WERI-Rb-1 (cell line): ENCODE data around the gene GPR137C.

Source experiments
- DNase-seq: peaks from one replicate; pipeline ENCODE4 v3.0.0-alpha.2; 2020
- H3K27ac ChIP-seq: fragments of 250-450 bp; sonication (Bioruptor Pico); 2 replicates; pipeline ENCODE4 v1.5.1; 2020; ENCODE audit warnings: mild to moderate bottlenecking, moderate library complexity
- H3K27me3 ChIP-seq: fragments of 250-450 bp; sonication (Bioruptor Pico); 2 replicates; pipeline ENCODE4 v1.5.1; 2021; ENCODE audit warnings: mild to moderate bottlenecking, low read depth, moderate library complexity; ENCODE audit not compliant: insufficient read depth, severe bottlenecking
- H3K36me3 ChIP-seq: fragments of 250-450 bp; sonication (Bioruptor Pico); 2 replicates; pipeline ENCODE4 v1.5.1; 2020; ENCODE audit warnings: mild to moderate bottlenecking, moderate library complexity
- H3K4me3 ChIP-seq: 2 replicates; pipeline ENCODE4 v1.5.1; 2011; ENCODE audit warnings: low read depth, mild to moderate bottlenecking, control low read depth, low read length
- H3K9me3 ChIP-seq: fragments of 250-450 bp; sonication (Bioruptor Pico); 2 replicates; pipeline ENCODE4 v1.5.1; 2021; ENCODE audit warnings: mild to moderate bottlenecking, moderate library complexity; ENCODE audit not compliant: severe bottlenecking
- TF ChIP-seq, protein P1 (sequence below): IDR thresholded peaks from 2 replicates; pipeline ENCODE4 v1.5.1; 2011; ENCODE audit warnings: low read depth, mild to moderate bottlenecking, control low read depth, inconsistent platforms, low read length

GPR137C gene

DNA sequence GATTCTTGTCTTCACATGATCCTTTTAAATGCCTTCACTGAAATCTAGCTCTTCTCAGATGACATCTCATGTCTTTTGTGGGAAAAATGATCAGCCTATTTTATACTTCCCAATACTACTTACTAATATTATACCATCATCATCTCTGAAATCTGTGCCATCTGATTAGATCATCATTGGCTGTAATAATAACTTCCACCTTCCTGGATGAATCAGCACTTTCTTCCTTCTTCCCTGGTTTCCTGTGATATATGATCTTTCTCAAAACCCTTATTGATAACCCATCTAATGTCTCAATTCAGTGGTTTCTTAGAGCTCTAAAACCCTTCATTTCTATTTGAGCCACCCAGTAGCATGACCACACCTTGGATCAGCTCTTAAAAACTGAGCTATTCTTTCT is 30.9 kb downstream of the GPR137C start:
- no peaks in the 10 kb centered on the region for H3K36me3 ChIP-seq
- H3K9me3 ChIP-seq: no peaks in the 10 kb centered on the region
- no peak for DNase-seq
- TF ChIP-seq, protein P1, sequence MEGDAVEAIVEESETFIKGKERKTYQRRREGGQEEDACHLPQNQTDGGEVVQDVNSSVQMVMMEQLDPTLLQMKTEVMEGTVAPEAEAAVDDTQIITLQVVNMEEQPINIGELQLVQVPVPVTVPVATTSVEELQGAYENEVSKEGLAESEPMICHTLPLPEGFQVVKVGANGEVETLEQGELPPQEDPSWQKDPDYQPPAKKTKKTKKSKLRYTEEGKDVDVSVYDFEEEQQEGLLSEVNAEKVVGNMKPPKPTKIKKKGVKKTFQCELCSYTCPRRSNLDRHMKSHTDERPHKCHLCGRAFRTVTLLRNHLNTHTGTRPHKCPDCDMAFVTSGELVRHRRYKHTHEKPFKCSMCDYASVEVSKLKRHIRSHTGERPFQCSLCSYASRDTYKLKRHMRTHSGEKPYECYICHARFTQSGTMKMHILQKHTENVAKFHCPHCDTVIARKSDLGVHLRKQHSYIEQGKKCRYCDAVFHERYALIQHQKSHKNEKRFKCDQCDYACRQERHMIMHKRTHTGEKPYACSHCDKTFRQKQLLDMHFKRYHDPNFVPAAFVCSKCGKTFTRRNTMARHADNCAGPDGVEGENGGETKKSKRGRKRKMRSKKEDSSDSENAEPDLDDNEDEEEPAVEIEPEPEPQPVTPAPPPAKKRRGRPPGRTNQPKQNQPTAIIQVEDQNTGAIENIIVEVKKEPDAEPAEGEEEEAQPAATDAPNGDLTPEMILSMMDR: no peak
- no peak overlapping the region for H3K27ac ChIP-seq
- H3K27me3 ChIP-seq: no peaks in the 10 kb centered on the region
- no peak overlapping the region for H3K4me3 ChIP-seq

DNA sequence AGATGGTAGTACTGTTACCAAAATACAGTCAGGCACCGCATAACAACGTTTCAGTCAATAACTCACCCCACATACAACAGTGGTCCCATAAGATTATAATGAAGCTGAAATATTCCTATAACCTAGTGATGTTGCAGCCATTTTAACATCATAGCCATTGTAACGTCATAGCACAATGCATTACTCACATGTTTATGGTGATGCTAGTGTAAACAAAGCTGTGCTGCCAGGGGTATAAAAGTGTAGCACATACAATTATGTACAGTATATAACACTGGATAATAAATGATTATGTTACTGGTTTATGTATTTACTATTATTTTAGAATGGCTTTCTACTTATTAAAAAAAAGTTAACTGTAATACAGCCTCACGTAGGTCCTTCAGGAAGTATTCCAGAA is 37.0 kb downstream of the GPR137C start:
- DNase-seq: no peak
- H3K27me3 ChIP-seq: no peaks in the 10 kb centered on the region
- no peak overlapping the region for H3K27ac ChIP-seq
- H3K36me3 ChIP-seq: no peaks in the 10 kb centered on the region
- TF ChIP-seq, protein P1: no peak
- no peaks in the 10 kb centered on the region for H3K9me3 ChIP-seq
- H3K4me3 ChIP-seq: no peak overlapping the region

DNA sequence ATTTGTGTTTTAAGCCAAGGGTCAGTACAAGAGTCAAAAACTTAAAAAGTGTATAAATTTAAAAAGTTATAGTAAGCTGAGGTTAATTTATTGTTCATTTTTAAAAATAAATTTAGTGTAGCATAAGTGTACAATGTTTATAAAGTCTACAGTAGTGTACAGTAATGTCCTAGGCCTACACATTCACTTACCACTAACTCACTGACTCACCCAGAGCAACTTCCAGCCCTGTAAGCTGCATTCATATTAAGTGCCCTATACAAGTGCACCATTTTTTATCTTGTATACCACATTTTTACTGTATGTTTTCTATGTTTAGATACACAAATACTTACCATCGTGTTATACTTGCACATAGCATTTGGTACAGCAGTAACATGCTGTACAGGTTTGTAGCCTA is 37.7 kb downstream of the GPR137C start:
- TF ChIP-seq, protein P1: no peak
- H3K9me3 ChIP-seq: no peaks in the 10 kb centered on the region
- H3K27ac ChIP-seq: no peak overlapping the region

DNA sequence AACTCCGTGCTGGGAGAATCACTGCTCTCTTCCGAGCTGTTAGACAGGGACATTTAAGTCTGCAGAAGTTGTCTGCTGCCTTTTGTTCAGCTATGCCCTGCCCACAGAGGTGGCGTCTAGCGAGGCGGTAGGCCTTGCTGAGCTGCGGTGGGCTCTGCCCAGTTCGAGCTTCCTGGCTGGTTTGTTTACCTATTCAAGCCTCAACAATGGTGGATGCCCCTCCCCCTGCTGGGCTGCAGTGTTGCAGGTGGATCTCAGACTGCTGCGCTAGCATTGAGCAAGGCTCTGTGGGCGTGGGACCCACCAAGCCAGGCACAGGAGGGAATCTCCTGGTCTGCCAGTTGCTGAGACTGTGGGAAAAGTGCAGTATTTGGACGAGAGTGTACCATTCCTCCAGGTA is 43.7 kb downstream of the GPR137C start:
- TF ChIP-seq, protein P1: no peak
- no peaks in the 10 kb centered on the region for H3K36me3 ChIP-seq
- DNase-seq: no peak
- no peaks in the 10 kb centered on the region for H3K27me3 ChIP-seq
- H3K4me3 ChIP-seq: no peak overlapping the region
- H3K27ac ChIP-seq: no peak overlapping the region
- no peaks in the 10 kb centered on the region for H3K9me3 ChIP-seq

More for the DNA sequence above, 37.7 kb downstream of the GPR137C start:
- no peak for DNase-seq
- Histone ChIP-seq H3K4me3 (no peak overlapping the region), H3K36me3 (no peaks in the 10 kb centered on the region), H3K27me3 (no peaks in the 10 kb centered on the region)

DNA sequence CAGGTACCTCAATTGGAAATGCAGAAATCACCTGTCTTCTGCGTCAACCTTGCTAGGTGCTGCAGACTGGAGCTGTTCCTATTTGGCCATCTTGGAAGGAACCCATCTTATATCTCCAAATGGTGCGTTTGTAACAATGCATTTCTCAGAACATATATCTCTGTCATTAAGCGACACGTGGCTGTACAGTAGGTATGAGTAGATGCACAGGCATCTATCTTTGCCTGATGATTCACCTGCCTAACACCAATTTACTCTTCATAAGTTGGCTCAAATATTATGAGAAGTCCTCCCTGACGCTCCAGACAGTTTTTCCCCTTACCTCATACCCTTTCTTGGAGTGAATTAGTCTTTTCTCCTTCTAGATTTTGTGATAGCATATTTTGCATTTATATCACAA is 44.2 kb downstream of the GPR137C start:
- H3K4me3 ChIP-seq: no peak overlapping the region
- no peak overlapping the region for H3K27ac ChIP-seq
- H3K27me3 ChIP-seq: no peaks in the 10 kb centered on the region
- TF ChIP-seq, protein P1: no peak
- H3K9me3 ChIP-seq: no peaks in the 10 kb centered on the region
- no peaks in the 10 kb centered on the region for H3K36me3 ChIP-seq
- no peak for DNase-seq

DNA sequence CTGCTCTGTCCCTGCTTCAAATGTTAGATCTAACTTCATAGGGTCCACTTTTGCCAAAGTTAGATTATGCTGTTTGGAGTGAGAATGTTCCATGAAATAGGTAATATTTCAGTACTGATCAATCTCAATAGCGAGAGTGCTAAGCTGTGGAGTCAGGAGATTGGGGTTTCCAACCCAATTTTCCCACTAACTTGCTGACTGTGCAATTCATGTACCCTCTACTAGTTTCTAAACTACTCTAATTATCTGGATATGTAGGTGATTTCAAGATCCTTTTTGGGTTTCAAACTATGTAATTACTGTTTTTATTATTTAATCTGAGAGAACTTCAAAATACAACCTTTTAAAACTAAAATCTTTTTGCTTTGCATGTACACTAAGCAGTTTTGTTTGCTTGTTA is 45.9 kb downstream of the GPR137C start:
- Histone ChIP-seq H3K4me3 (no peak overlapping the region), H3K27me3 (no peaks in the 10 kb centered on the region), H3K9me3 (no peaks in the 10 kb centered on the region), H3K36me3 (no peaks in the 10 kb centered on the region), H3K27ac (no peak overlapping the region)
- no peak for DNase-seq
- TF ChIP-seq, protein P1: no peak
